ENCODE data around the gene XPO5. TPM values are rescaled to one million over a fixed set of nuclear protein-coding genes. Genes with fewer than 3 reads are reported as not detected.
A peak's percentile ranks its signal among the peaks of the same experiment; 100 is the strongest.

The XPO5 gene
- polyA plus RNA-seq, 1 donor from 2014 or later: 28.5 TPM

DNA sequence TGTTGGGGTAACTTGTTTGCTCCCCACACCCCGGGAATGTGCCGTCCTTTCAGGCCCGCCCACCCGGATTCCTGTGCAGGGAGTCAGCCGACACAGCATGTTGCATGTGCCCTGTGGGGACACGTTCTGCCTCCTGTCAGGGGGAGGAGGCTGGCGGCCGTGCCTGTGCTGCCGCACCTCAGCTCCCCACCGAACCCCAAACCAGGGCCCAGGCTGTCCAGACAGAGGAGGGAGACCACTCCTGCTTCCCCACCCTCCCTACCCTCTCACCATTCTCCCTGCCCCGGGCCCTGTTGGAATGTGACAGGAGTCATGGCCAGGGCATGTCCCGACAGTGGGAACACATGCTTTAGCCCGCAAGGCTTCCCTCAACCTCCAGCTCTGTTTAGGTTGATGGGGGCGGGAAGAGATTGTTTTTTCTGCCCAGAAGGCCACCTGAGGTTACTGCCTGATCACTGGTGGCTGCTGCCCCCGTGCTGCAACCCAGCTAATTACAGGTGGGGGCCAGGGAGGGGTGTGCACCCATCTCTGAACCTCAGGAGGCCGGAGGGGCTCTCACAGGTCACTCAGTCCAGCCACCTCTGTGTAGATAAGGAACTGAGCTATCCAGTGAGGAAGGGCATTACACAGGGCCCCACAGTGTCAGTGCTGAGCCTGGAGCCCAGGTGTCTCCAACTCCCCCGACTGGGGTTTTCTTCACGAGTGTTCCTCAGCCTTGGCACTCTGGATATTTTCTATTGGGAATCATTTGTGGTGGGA is 79.3 kb downstream of the XPO5 start:
- no peak overlapping the region for H3K4me3 ChIP-seq (ENCODE audit: low read length)
- no peak overlapping the region for H3K27ac ChIP-seq (ENCODE audit: low read length)
- no peak overlapping the region for H3K9ac ChIP-seq (ENCODE audit: low read length)

DNA sequence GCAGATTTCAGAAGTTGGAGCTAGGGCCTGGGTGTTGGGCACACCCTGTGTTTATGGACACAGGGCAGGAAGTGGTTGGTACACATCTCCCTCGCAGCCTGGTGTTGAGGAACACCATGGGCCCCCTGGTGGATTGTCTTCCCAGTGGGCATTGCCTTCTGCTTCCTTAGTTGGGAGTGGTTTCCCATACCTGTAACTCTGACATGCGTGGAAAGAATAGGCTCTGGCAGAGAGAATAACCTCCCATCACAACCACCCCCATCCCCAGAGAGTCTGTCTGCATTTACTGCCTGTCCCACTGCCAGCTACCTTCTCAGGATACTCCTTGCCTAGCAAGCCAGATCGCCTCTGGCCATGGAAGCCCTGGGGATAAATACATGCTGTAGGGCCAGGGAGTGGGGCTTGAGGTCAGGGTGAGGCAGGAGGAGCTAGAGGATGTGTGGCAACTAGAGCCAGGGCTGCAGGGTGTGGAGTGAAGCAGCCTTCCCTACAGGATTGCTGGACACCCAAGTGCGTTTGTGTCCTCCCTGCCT is 80.4 kb downstream of the XPO5 start:
- Histone ChIP-seq H3K27ac (ENCODE audit: low read length) (no peak overlapping the region), H4K20me1 (ENCODE audit: insufficient read depth) (no peaks in the 10 kb centered on the region), H2AFZ (ENCODE audit: low read depth, low read length) (no peak overlapping the region), H3K4me2 (ENCODE audit: low read length) (no peak overlapping the region), H3K27me3 (ENCODE audit: insufficient read depth, low read depth, low read length) (no peaks in the 10 kb centered on the region), H3K9me2 (ENCODE audit: insufficient read depth, low read length) (no peaks in the 10 kb centered on the region), H3F3A (ENCODE audit: insufficient read depth, low read length, poor library complexity, severe bottlenecking) (no peaks in the 10 kb centered on the region), H3K36me3 (ENCODE audit: insufficient read depth, low read length) (no peaks in the 10 kb centered on the region), H3K9me3 (ENCODE audit: low read length) (no peaks in the 10 kb centered on the region), H3K79me2 (replicated peaks; ENCODE audit: insufficient read depth, low read length) (no peaks in the 10 kb centered on the region), H3K9ac (ENCODE audit: low read length) (no peak overlapping the region), H3K4me3 (ENCODE audit: low read length) (no peak overlapping the region)
- TF ChIP-seq TAF1 (IDR thresholded peaks at IDR 0.05; ENCODE audit: low read depth): no peak
- no peak for TF ChIP-seq EZH2 (IDR thresholded peaks at IDR 0.05; ENCODE audit: borderline replicate concordance, insufficient read depth, low read length, poor library complexity, severe bottlenecking)
- no peak for TF ChIP-seq EP300 (conservative IDR thresholded peaks at IDR 0.05; ENCODE audit: poor library complexity, severe bottlenecking)
- TF ChIP-seq, protein P1, sequence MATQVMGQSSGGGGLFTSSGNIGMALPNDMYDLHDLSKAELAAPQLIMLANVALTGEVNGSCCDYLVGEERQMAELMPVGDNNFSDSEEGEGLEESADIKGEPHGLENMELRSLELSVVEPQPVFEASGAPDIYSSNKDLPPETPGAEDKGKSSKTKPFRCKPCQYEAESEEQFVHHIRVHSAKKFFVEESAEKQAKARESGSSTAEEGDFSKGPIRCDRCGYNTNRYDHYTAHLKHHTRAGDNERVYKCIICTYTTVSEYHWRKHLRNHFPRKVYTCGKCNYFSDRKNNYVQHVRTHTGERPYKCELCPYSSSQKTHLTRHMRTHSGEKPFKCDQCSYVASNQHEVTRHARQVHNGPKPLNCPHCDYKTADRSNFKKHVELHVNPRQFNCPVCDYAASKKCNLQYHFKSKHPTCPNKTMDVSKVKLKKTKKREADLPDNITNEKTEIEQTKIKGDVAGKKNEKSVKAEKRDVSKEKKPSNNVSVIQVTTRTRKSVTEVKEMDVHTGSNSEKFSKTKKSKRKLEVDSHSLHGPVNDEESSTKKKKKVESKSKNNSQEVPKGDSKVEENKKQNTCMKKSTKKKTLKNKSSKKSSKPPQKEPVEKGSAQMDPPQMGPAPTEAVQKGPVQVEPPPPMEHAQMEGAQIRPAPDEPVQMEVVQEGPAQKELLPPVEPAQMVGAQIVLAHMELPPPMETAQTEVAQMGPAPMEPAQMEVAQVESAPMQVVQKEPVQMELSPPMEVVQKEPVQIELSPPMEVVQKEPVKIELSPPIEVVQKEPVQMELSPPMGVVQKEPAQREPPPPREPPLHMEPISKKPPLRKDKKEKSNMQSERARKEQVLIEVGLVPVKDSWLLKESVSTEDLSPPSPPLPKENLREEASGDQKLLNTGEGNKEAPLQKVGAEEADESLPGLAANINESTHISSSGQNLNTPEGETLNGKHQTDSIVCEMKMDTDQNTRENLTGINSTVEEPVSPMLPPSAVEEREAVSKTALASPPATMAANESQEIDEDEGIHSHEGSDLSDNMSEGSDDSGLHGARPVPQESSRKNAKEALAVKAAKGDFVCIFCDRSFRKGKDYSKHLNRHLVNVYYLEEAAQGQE (IDR thresholded peaks at IDR 0.05; ENCODE audit: borderline replicate concordance): no peak
- TF ChIP-seq CTCF (IDR thresholded peaks at IDR 0.05; ENCODE audit: poor library complexity, severe bottlenecking): no peak
- TF ChIP-seq RAD21 (conservative IDR thresholded peaks at IDR 0.05): no peak
- no peak for TF ChIP-seq POLR2AphosphoS5 (IDR thresholded peaks at IDR 0.05)
- no peak for TF ChIP-seq MXI1 (conservative IDR thresholded peaks at IDR 0.05; ENCODE audit: poor library complexity, severe bottlenecking)
- TF ChIP-seq SMC3 (conservative IDR thresholded peaks at IDR 0.05; ENCODE audit: poor library complexity): no peak

More for the DNA sequence above, 79.3 kb downstream of the XPO5 start:
- Histone ChIP-seq H3K36me3 (ENCODE audit: insufficient read depth, low read length) (no peaks in the 10 kb centered on the region), H3K4me2 (ENCODE audit: low read length) (no peak overlapping the region), H3F3A (ENCODE audit: insufficient read depth, low read length, poor library complexity, severe bottlenecking) (no peaks in the 10 kb centered on the region), H3K79me2 (replicated peaks; ENCODE audit: insufficient read depth, low read length) (no peaks in the 10 kb centered on the region), H4K20me1 (ENCODE audit: insufficient read depth) (no peaks in the 10 kb centered on the region), H3K9me2 (ENCODE audit: insufficient read depth, low read length) (no peaks in the 10 kb centered on the region), H3K27me3 (ENCODE audit: insufficient read depth, low read depth, low read length) (no peaks in the 10 kb centered on the region), H2AFZ (ENCODE audit: low read depth, low read length) (no peak overlapping the region), H3K9me3 (ENCODE audit: low read length) (no peaks in the 10 kb centered on the region)
- TF ChIP-seq EZH2 (IDR thresholded peaks at IDR 0.05; ENCODE audit: borderline replicate concordance, insufficient read depth, low read length, poor library complexity, severe bottlenecking) (no peak), MXI1 (conservative IDR thresholded peaks at IDR 0.05; ENCODE audit: poor library complexity, severe bottlenecking) (no peak), RAD21 (conservative IDR thresholded peaks at IDR 0.05) (peak; percentile 22), CTCF (IDR thresholded peaks at IDR 0.05; ENCODE audit: poor library complexity, severe bottlenecking) (no peak)
